ACC112 (cell line): ENCODE measurements around the gene CRYZL1.

Experiments
- H2AFZ ChIP-seq: fragments of 200-600 bp; sonication (generic); one replicate; pipeline ENCODE4 v1.6.0; 2017; ENCODE audit warnings: antibody characterized with exemption, low read length; ENCODE audit not compliant: unreplicated experiment
- H3K27ac ChIP-seq: fragments of 200-600 bp; sonication (generic); 2 replicates; pipeline ENCODE4 v1.5.1; 2014; ENCODE audit warnings: low read depth, mild to moderate bottlenecking, antibody characterized with exemption, low read length, moderate library complexity
- H3K27me3 ChIP-seq: fragments of 200-600 bp; sonication (generic); 2 replicates; pipeline ENCODE4 v1.6.1; 2014; ENCODE audit warnings: mild to moderate bottlenecking, antibody characterized with exemption, low read length, moderate library complexity, mixed read lengths; ENCODE audit not compliant: insufficient read depth
- H3K36me3 ChIP-seq: fragments of 200-600 bp; sonication (generic); 2 replicates; pipeline ENCODE4 v1.6.1; 2016; ENCODE audit warnings: mild to moderate bottlenecking, antibody characterized with exemption, low read length, moderate library complexity, mixed read lengths; ENCODE audit not compliant: insufficient read depth
- H3K4me1 ChIP-seq: fragments of 200-600 bp; sonication (generic); one replicate; pipeline ENCODE4 v1.6.1; 2016; ENCODE audit warnings: low read length, mixed read lengths; ENCODE audit not compliant: insufficient read depth, unreplicated experiment, control insufficient read depth
- H3K4me3 ChIP-seq: fragments of 200-600 bp; sonication (generic); 2 replicates; pipeline ENCODE4 v1.5.1; 2014; ENCODE audit warnings: mild to moderate bottlenecking, low read depth, low read length
- H3K79me2 ChIP-seq: fragments of 200-600 bp; sonication (generic); one replicate; pipeline ENCODE4 v1.6.0; 2016; ENCODE audit warnings: low read length; ENCODE audit not compliant: control insufficient read depth, unreplicated experiment, insufficient read depth

Gene CRYZL1

DNA sequence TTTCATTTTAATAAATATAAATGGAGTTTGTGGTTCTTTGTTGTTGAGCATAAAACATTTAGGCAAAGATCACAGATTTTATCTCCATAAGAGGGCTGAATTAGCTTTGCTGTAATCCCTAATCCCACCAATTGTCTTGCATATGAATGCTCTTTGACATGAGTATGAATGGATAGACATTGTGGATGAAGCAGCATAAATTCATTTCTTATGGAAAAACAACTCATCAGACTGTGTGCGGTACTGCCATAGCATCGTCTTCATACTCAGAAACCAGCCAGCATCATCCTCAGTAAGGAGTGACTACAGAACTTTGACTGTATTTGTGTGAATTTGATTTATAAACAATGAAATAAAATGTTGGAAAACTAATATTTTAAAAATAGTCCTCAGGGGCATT, 79.2 kb downstream of the CRYZL1 start:
- Histone ChIP-seq H3K36me3 (peaks cover 57% of the 10 kb centered on the region), H3K4me3 (no peak overlapping the region), H3K79me2 (peaks cover 68% of the 10 kb centered on the region)

DNA sequence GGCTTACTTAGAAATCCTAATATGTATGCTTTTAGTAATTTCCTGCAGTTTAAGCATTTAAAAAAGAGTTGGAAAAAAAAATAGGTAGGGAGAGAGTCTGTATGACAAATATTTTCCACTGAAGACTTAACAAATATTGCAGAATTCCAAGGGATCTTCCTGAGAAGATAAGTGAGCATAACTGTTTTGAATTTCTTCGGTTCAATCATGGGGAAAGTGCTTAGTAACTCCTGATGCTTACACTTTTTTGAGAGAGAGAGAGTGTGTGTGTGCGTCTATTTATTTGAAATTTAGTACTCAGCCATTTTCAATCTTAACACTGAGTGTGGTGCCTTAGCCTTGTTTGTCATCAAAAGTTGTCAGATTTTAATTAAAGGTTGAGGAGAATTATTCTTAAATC, 80.2 kb downstream of the CRYZL1 start:
- H3K27ac ChIP-seq, result no peak overlapping the region
- no peaks in the 10 kb centered on the region for H3K27me3 ChIP-seq
- no peak overlapping the region for H2AFZ ChIP-seq
- peaks cover 77% of the 10 kb centered on the region for H3K79me2 ChIP-seq
- H3K4me3 ChIP-seq, result no peak overlapping the region
- H3K36me3 ChIP-seq, result peaks cover 58% of the 10 kb centered on the region
- no peaks in the 10 kb centered on the region for H3K4me1 ChIP-seq

More for the DNA sequence above, 79.2 kb downstream of the CRYZL1 start:
- Histone ChIP-seq H3K27me3 (no peaks in the 10 kb centered on the region), H2AFZ (no peak overlapping the region), H3K27ac (no peak overlapping the region), H3K4me1 (no peaks in the 10 kb centered on the region)

DNA sequence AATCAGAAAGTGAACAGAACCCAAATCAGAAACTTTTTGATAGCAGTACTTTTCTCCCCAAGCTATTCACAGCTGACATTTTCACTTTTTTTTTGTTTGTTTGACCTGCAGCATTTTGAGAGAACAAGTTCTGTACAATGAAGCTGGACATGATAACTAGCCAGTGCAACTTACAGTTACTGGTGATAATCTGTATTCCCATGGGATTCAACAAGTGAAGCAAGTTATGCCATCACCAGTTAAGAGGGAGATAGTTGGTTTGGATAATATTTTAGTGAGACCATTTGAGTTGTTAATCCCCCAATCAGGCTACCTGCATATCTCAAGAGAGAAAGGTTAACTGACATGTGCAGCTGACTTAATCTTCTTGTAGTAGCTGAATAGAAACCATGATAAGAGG, 80.6 kb downstream of the CRYZL1 start:
- H3K27me3 ChIP-seq, result no peaks in the 10 kb centered on the region
- H3K36me3 ChIP-seq, result peaks cover 61% of the 10 kb centered on the region
- no peak overlapping the region for H3K4me3 ChIP-seq
- H3K79me2 ChIP-seq, result peaks cover 81% of the 10 kb centered on the region
- no peaks in the 10 kb centered on the region for H3K4me1 ChIP-seq
- H2AFZ ChIP-seq, result no peak overlapping the region
- H3K27ac ChIP-seq, result no peak overlapping the region

DNA sequence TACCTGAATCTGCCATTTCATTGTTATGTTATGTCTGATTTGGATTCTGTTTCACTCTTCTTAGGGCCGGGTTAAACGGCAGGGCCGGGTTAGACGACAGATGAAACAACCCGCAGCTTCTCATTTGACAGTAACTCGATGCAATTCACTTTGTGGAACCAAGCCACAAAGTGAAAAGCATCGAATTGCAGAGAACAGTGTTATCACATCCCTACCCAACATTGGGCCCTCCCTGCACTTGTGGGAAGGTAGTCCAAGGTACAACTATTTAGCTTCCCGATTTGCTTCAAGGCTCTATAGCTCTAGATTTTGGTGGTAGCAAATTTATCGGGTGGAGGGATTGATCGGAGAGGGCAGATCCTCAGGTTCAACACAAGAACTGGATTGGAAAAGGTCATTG, 81.7 kb downstream of the CRYZL1 start:
- Histone ChIP-seq H3K4me3 (no peak overlapping the region), H3K79me2 (peaks cover 85% of the 10 kb centered on the region), H3K4me1 (no peaks in the 10 kb centered on the region), H2AFZ (no peak overlapping the region), H3K27ac (no peak overlapping the region), H3K36me3 (peaks cover 67% of the 10 kb centered on the region), H3K27me3 (no peaks in the 10 kb centered on the region)

DNA sequence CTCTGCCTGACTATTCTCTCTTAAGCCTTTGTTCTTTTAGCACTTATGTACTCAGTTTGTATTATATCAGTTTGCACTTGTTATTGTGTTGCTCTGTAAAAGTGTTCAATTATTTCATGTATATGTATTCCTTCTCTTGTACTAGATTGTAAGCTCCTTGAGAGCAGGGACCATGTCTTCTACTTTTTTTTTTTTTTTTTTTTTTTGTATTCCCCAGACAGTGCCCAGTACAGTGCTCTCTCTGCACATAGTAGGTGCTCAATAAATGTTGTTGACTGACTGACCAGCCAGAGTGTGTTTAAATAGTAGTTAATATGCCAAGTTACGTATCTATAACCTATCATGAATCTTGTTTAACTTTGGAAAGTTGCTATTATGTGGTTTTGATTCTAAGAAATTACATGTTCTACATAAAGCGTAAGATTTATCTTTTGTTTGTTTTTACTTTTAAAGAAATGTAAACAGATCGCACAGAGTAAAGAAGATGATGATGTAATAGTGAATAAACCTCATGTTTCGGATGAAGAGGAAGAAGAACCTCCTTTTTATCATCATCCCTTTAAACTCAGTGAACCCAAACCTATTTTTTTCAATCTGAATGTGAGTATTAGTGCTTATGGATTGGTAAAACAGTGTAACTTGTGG, 82.6 kb downstream of the CRYZL1 start:
- H2AFZ ChIP-seq, result no peak overlapping the region
- H3K79me2 ChIP-seq, result peaks cover 88% of the 10 kb centered on the region
- no peaks in the 10 kb centered on the region for H3K4me1 ChIP-seq

DNA sequence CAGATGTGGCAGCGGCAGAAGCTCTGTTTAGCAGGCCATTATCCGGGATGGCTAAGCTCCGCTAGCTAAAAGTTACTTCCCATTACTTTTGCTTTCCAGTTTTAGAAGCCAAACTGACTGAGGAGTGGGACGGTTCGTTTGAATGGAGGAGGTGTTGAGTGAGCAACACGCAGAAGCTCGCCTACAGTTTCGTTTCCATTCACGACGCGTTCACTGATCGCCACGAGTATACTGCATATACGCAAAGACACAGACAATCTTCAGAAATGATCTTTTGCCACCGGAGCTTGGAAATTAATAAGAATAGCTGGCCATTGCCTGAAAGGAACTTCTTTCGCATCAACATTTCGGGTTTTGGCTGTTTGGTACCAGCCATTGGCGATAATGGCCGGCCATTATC, 84.1 kb downstream of the CRYZL1 start:
- no peak overlapping the region for H2AFZ ChIP-seq
- peaks cover 93% of the 10 kb centered on the region for H3K79me2 ChIP-seq
- no peak overlapping the region for H3K27ac ChIP-seq
- H3K4me3 ChIP-seq, result no peak overlapping the region
- H3K4me1 ChIP-seq, result no peaks in the 10 kb centered on the region
- H3K27me3 ChIP-seq, result no peaks in the 10 kb centered on the region
- H3K36me3 ChIP-seq, result peaks cover 83% of the 10 kb centered on the region

More for the DNA sequence above, 82.6 kb downstream of the CRYZL1 start:
- Histone ChIP-seq H3K27ac (no peak overlapping the region), H3K36me3 (peaks cover 73% of the 10 kb centered on the region), H3K4me3 (no peak overlapping the region), H3K27me3 (no peaks in the 10 kb centered on the region)

DNA sequence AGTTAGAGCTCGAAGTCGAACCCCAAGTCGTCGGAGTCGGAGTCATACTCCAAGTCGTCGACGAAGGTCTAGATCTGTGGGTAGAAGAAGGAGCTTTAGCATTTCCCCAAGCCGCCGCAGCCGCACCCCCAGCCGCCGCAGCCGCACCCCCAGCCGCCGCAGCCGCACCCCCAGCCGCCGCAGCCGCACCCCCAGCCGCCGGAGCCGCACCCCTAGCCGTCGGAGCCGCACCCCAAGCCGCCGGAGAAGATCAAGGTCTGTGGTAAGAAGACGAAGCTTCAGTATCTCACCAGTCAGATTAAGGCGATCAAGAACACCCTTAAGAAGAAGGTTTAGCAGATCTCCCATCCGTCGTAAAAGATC, 86.6 kb downstream of the CRYZL1 start:
- no peaks in the 10 kb centered on the region for H3K4me1 ChIP-seq
- peaks cover 91% of the 10 kb centered on the region for H3K36me3 ChIP-seq
- H3K79me2 ChIP-seq, result peaks cover 97% of the 10 kb centered on the region

DNA sequence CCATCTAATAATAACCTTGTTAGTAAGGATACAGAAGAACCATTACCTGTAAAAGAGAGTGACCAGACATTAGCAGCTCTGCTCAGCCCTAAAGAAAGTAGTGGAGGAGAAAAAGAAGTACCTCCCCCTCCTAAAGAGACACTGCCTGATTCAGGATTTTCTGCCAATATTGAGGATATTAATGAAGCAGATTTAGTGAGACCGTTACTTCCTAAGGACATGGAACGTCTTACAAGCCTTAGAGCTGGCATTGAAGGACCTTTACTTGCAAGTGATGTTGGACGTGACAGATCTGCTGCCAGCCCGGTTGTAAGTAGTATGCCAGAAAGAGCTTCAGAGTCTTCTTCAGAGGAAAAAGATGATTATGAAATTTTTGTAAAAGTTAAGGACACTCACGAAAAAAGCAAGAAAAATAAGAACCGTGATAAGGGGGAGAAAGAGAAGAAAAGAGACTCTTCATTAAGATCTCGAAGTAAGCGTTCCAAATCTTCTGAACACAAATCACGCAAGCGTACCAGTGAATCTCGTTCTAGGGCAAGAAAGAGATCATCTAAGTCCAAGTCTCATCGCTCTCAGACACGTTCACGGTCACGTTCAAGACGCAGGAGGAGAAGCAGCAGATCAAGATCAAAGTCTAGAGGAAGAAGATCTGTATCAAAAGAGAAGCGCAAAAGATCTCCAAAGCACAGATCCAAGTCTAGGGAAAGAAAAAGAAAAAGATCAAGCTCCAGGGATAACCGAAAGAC, 87.1 kb downstream of the CRYZL1 start:
- H3K4me1 ChIP-seq, result no peaks in the 10 kb centered on the region
- H2AFZ ChIP-seq, result no peak overlapping the region
- H3K27ac ChIP-seq, result no peak overlapping the region
- no peak overlapping the region for H3K4me3 ChIP-seq
- no peaks in the 10 kb centered on the region for H3K27me3 ChIP-seq
- peaks cover 97% of the 10 kb centered on the region for H3K79me2 ChIP-seq
- H3K36me3 ChIP-seq, result peaks cover 91% of the 10 kb centered on the region

More for the DNA sequence above, 86.6 kb downstream of the CRYZL1 start:
- Histone ChIP-seq H3K4me3 (no peak overlapping the region), H2AFZ (no peak overlapping the region), H3K27ac (no peak overlapping the region), H3K27me3 (no peaks in the 10 kb centered on the region)

DNA sequence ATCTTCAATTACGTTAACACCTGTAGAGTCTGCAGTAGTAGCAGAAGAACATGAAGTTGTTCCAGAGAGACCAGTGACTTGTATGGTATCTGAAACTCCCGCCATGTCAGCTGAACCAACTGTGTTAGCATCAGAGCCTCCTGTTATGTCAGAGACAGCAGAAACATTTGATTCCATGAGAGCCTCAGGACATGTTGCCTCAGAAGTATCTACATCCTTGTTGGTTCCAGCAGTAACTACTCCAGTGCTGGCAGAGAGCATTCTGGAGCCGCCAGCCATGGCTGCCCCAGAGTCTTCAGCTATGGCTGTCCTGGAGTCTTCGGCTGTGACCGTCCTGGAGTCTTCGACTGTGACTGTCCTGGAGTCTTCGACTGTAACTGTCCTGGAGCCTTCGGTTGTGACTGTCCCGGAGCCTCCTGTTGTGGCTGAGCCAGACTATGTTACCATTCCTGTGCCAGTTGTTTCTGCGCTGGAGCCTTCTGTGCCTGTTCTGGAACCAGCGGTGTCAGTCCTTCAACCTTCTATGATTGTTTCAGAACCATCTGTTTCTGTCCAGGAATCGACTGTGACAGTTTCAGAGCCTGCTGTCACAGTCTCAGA, 88.4 kb downstream of the CRYZL1 start:
- H3K4me1 ChIP-seq, result no peaks in the 10 kb centered on the region
- H3K79me2 ChIP-seq, result peaks cover 98% of the 10 kb centered on the region
- no peak overlapping the region for H2AFZ ChIP-seq
- no peak overlapping the region for H3K4me3 ChIP-seq
- H3K27me3 ChIP-seq, result no peaks in the 10 kb centered on the region
- no peak overlapping the region for H3K27ac ChIP-seq
- H3K36me3 ChIP-seq, result peaks cover 90% of the 10 kb centered on the region

DNA sequence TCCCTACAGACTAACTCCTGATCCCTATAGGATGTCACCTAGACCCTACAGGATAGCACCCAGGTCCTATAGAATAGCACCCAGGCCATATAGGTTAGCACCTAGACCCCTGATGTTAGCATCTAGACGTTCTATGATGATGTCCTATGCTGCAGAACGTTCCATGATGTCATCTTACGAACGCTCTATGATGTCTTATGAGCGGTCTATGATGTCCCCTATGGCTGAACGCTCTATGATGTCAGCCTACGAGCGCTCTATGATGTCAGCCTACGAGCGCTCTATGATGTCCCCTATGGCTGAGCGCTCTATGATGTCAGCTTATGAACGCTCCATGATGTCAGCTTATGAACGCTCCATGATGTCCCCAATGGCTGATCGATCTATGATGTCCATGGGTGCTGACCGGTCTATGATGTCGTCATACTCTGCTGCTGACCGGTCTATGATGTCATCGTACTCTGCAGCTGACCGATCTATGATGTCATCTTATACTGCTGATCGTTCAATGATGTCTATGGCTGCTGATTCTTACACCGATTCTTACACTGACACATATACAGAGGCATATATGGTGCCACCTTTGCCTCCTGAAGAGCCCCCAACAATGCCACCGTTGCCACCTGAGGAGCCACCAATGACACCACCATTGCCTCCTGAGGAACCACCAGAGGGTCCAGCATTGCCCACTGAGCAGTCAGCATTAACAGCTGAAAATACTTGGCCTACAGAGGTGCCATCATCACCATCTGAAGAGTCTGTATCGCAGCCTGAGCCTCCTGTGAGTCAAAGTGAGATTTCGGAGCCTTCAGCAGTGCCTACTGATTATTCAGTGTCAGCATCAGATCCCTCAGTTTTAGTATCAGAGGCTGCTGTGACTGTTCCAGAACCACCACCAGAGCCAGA, 89.2 kb downstream of the CRYZL1 start:
- no peak overlapping the region for H3K4me3 ChIP-seq
- no peaks in the 10 kb centered on the region for H3K4me1 ChIP-seq
- no peaks in the 10 kb centered on the region for H3K27me3 ChIP-seq
- H2AFZ ChIP-seq, result no peak overlapping the region
- H3K27ac ChIP-seq, result no peak overlapping the region
- peaks cover 97% of the 10 kb centered on the region for H3K79me2 ChIP-seq
- H3K36me3 ChIP-seq, result peaks cover 88% of the 10 kb centered on the region
